AG04450 (cell line): ENCODE results near the gene SLC22A23. TPM values are rescaled to one million over a fixed set of nuclear protein-coding genes. Genes with fewer than 3 reads are reported as not detected.
"Not testable (repeated sequence)": the region's sequence is repeated elsewhere in the genome, so short reads cannot be mapped to it uniquely, and the experiment has no call there.

Experiments used
- CTCF ChIA-PET: fragments of 300-600, 350-600 bp; formaldehyde crosslinking; extraction: SDS; loops from one replicate; lab custom pipeline; 2022; ENCODE audit warnings: antibody characterized with exemption, inconsistent platforms; lab: Charles Lee
- POLR2A ChIA-PET: fragments of 350-600 bp; formaldehyde crosslinking; extraction: SDS; loops from one replicate; lab custom pipeline; 2021; ENCODE audit warnings: antibody characterized with exemption, inconsistent platforms; lab: Yijun Ruan, JAX
- DNase-seq: peaks from one replicate; pipeline ENCODE4 v3.0.0-alpha.2; 2011; ENCODE audit warnings: low read depth, low spot score
- H3K27ac ChIP-seq: one replicate; pipeline ENCODE4 v1.5.1; 2012; ENCODE audit warnings: low read depth, low read length, control low read depth
- H3K27me3 ChIP-seq: one replicate; pipeline ENCODE4 v1.6.0; 2012; ENCODE audit warnings: low read length; ENCODE audit not compliant: control insufficient read depth, insufficient read depth
- H3K4me3 ChIP-seq: 2 replicates; pipeline ENCODE4 v1.5.1; 2011; ENCODE audit warnings: mild to moderate bottlenecking, low read depth, low read length, control low read depth
- H3K9me3 ChIP-seq: 2 replicates; pipeline ENCODE4 v1.5.1; 2012; ENCODE audit warnings: low read length; ENCODE audit not compliant: control insufficient read depth, insufficient read depth
- CTCF ChIP-seq: IDR thresholded peaks from 2 replicates; pipeline ENCODE4 v1.5.1; 2011; ENCODE audit warnings: low read depth, low read length, control low read depth, inconsistent platforms
- polyA plus RNA-seq: library from polyadenylated mRNA; depleted of rRNA; stranded (reverse); fragments of >200 nt; gene quantifications from 2 replicates; pipeline ENCODE4 v1.2.3, GENCODE V29; 2011

SLC22A23 gene
- polyA plus RNA-seq, 1 experiment: not detected

GRCh38 chr6:3250231-3250675 is 206.6 kb downstream of the SLC22A23 start:
- DNase-seq: peak; percentile 6
- POLR2A ChIA-PET: interaction anchor here (2.7 kb wide), 1 partner anchor 93 kb away, joined by 16 read pairs; the partner anchor contains the start of gene TUBB2A
- H3K27ac ChIP-seq: no peak overlapping the region
- no peak for TF ChIP-seq CTCF
- peaks cover 4% of the 10 kb centered on the region; the same call in 1 of the 2 replicates for H3K9me3 ChIP-seq
- CTCF ChIA-PET: interaction anchor here (1.7 to 6.8 kb wide), 10 partner anchors 10 to 180 kb away, joined by 4 to 119 read pairs (median 14); partner anchors contain the start of gene TUBB2A
- no peak overlapping the region for H3K4me3 ChIP-seq
- peaks cover 4% of the 10 kb centered on the region for H3K27me3 ChIP-seq

DNA sequence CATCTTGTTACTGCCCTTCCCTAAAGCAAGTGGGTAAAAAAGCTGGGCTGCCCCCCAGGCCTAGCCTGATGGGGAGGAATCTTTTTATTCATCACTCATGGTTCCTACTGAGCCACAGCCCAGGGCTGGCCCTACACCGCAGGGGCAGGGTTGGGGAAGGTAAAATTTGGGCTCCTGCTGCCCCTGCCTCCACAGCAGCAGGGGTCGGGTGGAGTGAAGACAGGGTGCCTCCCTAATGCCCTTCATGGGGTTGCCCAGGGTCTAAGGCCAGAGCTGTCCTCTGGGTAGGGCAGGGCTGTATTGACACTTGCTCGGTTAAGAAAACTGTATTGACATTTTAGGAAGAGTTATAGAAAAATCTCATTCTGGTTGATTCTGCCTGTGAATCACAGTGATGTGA is 207.0 kb downstream of the SLC22A23 start:
- Histone ChIP-seq H3K27ac (no peak overlapping the region), H3K4me3 (no peak overlapping the region), H3K27me3 (peaks cover under 1% of the 10 kb centered on the region), H3K9me3 (peaks cover 4% of the 10 kb centered on the region; the same call in 1 of the 2 replicates)
- CTCF ChIA-PET: interaction anchor here (2.2 to 6.8 kb wide), 8 partner anchors 11 to 180 kb away, joined by 5 to 119 read pairs (median 16); partner anchors contain the start of gene TUBB2A
- POLR2A ChIA-PET: interaction anchor here (2.7 kb wide), 1 partner anchor 92 kb away, joined by 16 read pairs; the partner anchor contains the start of gene TUBB2A
- no peak for DNase-seq
- no peak for TF ChIP-seq CTCF

- Histone ChIP-seq H3K27ac (peak overlapping the region; percentile 95), H3K9me3 (peaks cover 4% of the 10 kb centered on the region; the same call in 1 of the 2 replicates), H3K4me3 (peak overlapping the region; percentile 45), H3K27me3 (peaks cover 4% of the 10 kb centered on the region)
- no peak for TF ChIP-seq CTCF
- CTCF ChIA-PET: interaction anchor here (0.6 to 6.8 kb wide), 7 partner anchors 10 to 259 kb away, joined by 3 to 119 read pairs (median 6); partner anchors contain the start of gene TUBB2A
- POLR2A ChIA-PET: interaction anchor here (0.6 to 1.7 kb wide), 12 partner anchors 10 to 691 kb away, joined by 3 to 10 read pairs (median 4); partner anchors contain the start of genes PSMG4 and TUBB2A
- peak; percentile 87 for DNase-seq
These were observed 209.3 kb downstream of the SLC22A23 start for GRCh38 chr6:3247255-3248146.

- Histone ChIP-seq H3K27me3 (peaks cover 9% of the 10 kb centered on the region), H3K4me3 (no peak overlapping the region), H3K27ac (no peak overlapping the region), H3K9me3 (peaks cover 4% of the 10 kb centered on the region; the same call in 1 of the 2 replicates)
- no peak for DNase-seq
- POLR2A ChIA-PET: no interaction called here
- CTCF ChIA-PET: no interaction called here
- no peak for TF ChIP-seq CTCF
These were observed 211.6 kb downstream of the SLC22A23 start for GRCh38 chr6:3245216-3245615.

- CTCF ChIA-PET: interaction anchor here (0.7 kb wide), 1 partner anchor 82 kb away, joined by 3 read pairs; no protein-coding TSS in a partner anchor
- H3K9me3 ChIP-seq, H3K27me3 ChIP-seq, DNase-seq, POLR2A ChIA-PET, H3K27ac ChIP-seq, H3K4me3 ChIP-seq: not testable (repeated sequence)
These were observed 212.1 kb downstream of the SLC22A23 start for GRCh38 chr6:3244832-3245161.
